Hepatocyte (in vitro differentiated cells): Measurements from ENCODE around the gene ABHD16B. TPM values are rescaled to one million over a fixed set of nuclear protein-coding genes. Genes with fewer than 3 reads are reported as not detected.

ENCODE experiments used
- DNase-seq: peaks from one replicate; pipeline ENCODE4 v3.0.0-alpha.2; 2016; ENCODE audit warnings: low spot score
- H2AFZ ChIP-seq: fragments of 200-600 bp; sonication (generic); 2 replicates; pipeline ENCODE4 v1.6.0; 2016; ENCODE audit warnings: antibody characterized with exemption, mild to moderate bottlenecking
- H3K27ac ChIP-seq: fragments of 200-600 bp; sonication (generic); 2 replicates; pipeline ENCODE4 v1.5.1; 2016; ENCODE audit warnings: mild to moderate bottlenecking
- H3K27me3 ChIP-seq: fragments of 200-600 bp; sonication (generic); 2 replicates; pipeline ENCODE4 v1.6.1; 2016
- H3K36me3 ChIP-seq: fragments of 200-600 bp; sonication (generic); replicated peaks from 2 replicates; pipeline ENCODE4 v1.5.1; 2016; ENCODE audit warnings: low read depth; ENCODE audit not compliant: insufficient read depth
- H3K4me1 ChIP-seq: fragments of 200-600 bp; sonication (generic); 2 replicates; pipeline ENCODE4 v1.5.1; 2016; ENCODE audit warnings: mild to moderate bottlenecking, moderate library complexity; ENCODE audit not compliant: insufficient read depth
- H3K4me2 ChIP-seq: fragments of 200-600 bp; sonication (generic); 2 replicates; pipeline ENCODE4 v1.6.0; 2016
- H3K4me3 ChIP-seq: fragments of 200-600 bp; sonication (generic); 2 replicates; pipeline ENCODE4 v1.5.1; 2016; ENCODE audit warnings: mild to moderate bottlenecking
- H3K79me2 ChIP-seq: fragments of 200-600 bp; sonication (generic); 2 replicates; pipeline ENCODE4 v1.6.0; 2017; ENCODE audit warnings: mild to moderate bottlenecking
- H3K9me2 ChIP-seq: fragments of 200-600 bp; sonication (generic); replicated peaks from 2 replicates; pipeline ENCODE4 v1.6.0; 2017; ENCODE audit warnings: mild to moderate bottlenecking; ENCODE audit not compliant: insufficient read depth
- H3K9me3 ChIP-seq: fragments of 200-600 bp; sonication (generic); 2 replicates; pipeline ENCODE4 v1.5.1; 2016; ENCODE audit warnings: low read depth, mild to moderate bottlenecking
- H4K20me1 ChIP-seq: fragments of 200-600 bp; sonication (generic); 2 replicates; pipeline ENCODE4 v1.6.0; 2016; ENCODE audit warnings: mild to moderate bottlenecking; ENCODE audit not compliant: insufficient read depth, poor library complexity, severe bottlenecking
- EZH2 ChIP-seq: fragments of 200-600 bp; sonication (generic); IDR thresholded peaks from 2 replicates; pipeline ENCODE4 v1.6.1; 2016; ENCODE audit warnings: antibody characterized with exemption, mild to moderate bottlenecking, borderline replicate concordance
- EZH2phosphoT487 ChIP-seq: fragments of 200-600 bp; sonication (generic); IDR thresholded peaks from one replicate; pipeline ENCODE4 v1.6.1; 2018; ENCODE audit warnings: antibody characterized with exemption, mild to moderate bottlenecking, low read depth, moderate library complexity; ENCODE audit not compliant: unreplicated experiment, severe bottlenecking
- WGBS: methylation state at CpG from one replicate; pipeline ENCODE4 v1.1.6; 2016; ENCODE audit warnings: low lambda C conversion rate; ENCODE audit errors: missing lambda C conversion rate; 5-methylcytosine and 5-hydroxymethylcytosine counted together
- polyA plus RNA-seq: library from polyadenylated mRNA; unstranded; fragments of >200 nt; fragmentation: Nextera tagmentation; extraction: Ambion mirVana; gene quantifications from 2 replicates; pipeline ENCODE4 v1.2.1, GENCODE V29; 2016
- small RNA-seq: library from RNA; depleted of rRNA; stranded (forward); fragments of <200 nt; gene quantifications from one replicate; pipeline ENCODE3, GENCODE V24; 2014
- total RNA-seq: library from RNA; depleted of rRNA; stranded (reverse); fragments of >200 nt; gene quantifications from 2 replicates; pipeline ENCODE4 v1.2.3, GENCODE V29; 2014
- TF ChIP-seq, protein P1 (sequence below): fragments of 200-600 bp; sonication (generic); IDR thresholded peaks from 2 replicates; pipeline ENCODE4 v1.5.1; 2016; ENCODE audit warnings: antibody characterized with exemption, mild to moderate bottlenecking; ENCODE audit not compliant: poor library complexity

The ABHD16B gene
- total and polyA plus RNA-seq, 2 experiments from 2014 or later = 0.68 TPM; not detected in 1

DNA sequence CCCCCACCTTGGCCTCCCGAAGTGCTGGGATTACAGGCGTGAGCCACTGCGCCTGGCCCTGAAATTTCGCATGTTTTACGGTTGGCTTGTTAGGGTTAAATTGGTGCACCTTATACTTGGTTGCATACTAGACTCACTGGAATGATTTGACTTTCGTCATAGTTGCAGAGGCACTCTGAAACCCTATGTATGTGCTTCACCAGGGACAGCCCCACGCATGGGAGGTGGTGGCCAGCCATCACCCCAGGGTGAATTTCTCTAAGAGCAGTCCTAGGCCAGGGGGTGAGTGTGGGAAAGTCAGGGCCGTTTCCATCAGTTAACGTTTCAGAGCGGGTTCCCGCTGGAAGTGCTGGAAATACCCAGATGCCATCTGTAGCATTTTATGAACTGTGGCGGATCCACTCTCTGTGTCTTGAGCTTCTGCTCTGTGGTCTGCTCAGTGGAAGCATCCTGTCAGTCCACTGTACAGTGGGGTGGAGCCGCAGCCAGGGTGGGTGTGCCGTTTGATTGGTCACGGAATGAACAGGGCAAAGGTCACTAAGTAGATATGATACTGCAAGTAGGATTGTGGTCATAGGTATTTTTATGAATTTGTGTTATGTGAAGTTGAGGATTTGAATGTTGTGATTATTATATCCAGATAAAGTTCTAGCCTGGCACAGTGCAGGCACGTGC is 46.8 kb downstream of the ABHD16B start:
- Histone ChIP-seq H3K9me2 (no peaks in the 10 kb centered on the region), H3K79me2 (peaks cover 99% of the 10 kb centered on the region), H2AFZ (no peak overlapping the region), H3K9me3 (no peaks in the 10 kb centered on the region), H4K20me1 (peaks cover 93% of the 10 kb centered on the region), H3K4me1 (peaks cover 5% of the 10 kb centered on the region), H3K4me3 (no peak overlapping the region), H3K36me3 (no peaks in the 10 kb centered on the region), H3K4me2 (peak overlapping the region; percentile 32), H3K27ac (peak overlapping the region; percentile 66), H3K27me3 (no peaks in the 10 kb centered on the region)
- TF ChIP-seq EZH2phosphoT487 = no peak
- TF ChIP-seq, protein P1, sequence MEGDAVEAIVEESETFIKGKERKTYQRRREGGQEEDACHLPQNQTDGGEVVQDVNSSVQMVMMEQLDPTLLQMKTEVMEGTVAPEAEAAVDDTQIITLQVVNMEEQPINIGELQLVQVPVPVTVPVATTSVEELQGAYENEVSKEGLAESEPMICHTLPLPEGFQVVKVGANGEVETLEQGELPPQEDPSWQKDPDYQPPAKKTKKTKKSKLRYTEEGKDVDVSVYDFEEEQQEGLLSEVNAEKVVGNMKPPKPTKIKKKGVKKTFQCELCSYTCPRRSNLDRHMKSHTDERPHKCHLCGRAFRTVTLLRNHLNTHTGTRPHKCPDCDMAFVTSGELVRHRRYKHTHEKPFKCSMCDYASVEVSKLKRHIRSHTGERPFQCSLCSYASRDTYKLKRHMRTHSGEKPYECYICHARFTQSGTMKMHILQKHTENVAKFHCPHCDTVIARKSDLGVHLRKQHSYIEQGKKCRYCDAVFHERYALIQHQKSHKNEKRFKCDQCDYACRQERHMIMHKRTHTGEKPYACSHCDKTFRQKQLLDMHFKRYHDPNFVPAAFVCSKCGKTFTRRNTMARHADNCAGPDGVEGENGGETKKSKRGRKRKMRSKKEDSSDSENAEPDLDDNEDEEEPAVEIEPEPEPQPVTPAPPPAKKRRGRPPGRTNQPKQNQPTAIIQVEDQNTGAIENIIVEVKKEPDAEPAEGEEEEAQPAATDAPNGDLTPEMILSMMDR = no peak
- TF ChIP-seq EZH2 = no peak
- WGBS = 86% methylated on average over 16 of the region's 16 CpGs
- peak; percentile 49 for DNase-seq

DNA sequence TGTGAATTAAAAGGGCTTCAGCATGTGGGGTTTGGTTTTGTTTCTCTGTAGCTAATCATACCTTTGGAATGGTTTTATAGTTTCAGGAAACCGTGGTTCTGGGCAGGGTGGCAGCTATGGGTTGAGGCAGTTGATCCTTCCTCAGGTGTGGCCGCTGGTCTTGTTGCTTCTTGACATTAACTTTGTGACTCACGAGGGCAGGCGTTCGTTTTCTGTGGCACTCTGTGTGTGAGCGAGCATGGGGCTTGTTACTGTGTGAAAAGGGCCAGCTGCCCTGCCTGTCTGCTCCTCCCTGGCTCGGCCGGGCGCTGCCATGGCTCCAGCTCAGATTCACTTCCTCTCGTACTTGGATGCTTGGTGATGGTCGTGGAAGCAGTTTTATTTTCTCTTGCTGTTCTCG is 49.9 kb downstream of the ABHD16B start:
- 84% methylated on average over 12 of the region's 12 CpGs for WGBS
- Histone ChIP-seq H3K79me2 (peaks cover 99% of the 10 kb centered on the region), H4K20me1 (peaks cover 74% of the 10 kb centered on the region), H3K4me1 (peaks cover 5% of the 10 kb centered on the region), H3K27ac (no peak overlapping the region), H3K4me3 (no peak overlapping the region), H3K9me2 (no peaks in the 10 kb centered on the region), H3K4me2 (no peak overlapping the region), H3K36me3 (no peaks in the 10 kb centered on the region), H3K27me3 (no peaks in the 10 kb centered on the region), H3K9me3 (no peaks in the 10 kb centered on the region), H2AFZ (no peak overlapping the region)
- DNase-seq = no peak
- TF ChIP-seq, protein P1 = no peak
- no peak for TF ChIP-seq EZH2

Small RNAs within 50 kb of the gene (small RNA-seq; reads per million reads assigned to genes)
- gene RNU1-134P = 0.09 reads per million

Other genes starting within 250 kb of the ABHD16B start
- gene GMEB2, start 234.4 kb upstream of the ABHD16B start, total RNA-seq = 10.0 and 10.7 TPM in 2 replicates
- 8.7 and 10.9 TPM in 2 replicates for gene GMEB2, start 234.4 kb upstream of the ABHD16B start, polyA plus RNA-seq
- 13.2 and 14.4 TPM in 2 replicates for gene STMN3, start 208.1 kb upstream of the ABHD16B start, total RNA-seq
- gene STMN3, start 208.1 kb upstream of the ABHD16B start, polyA plus RNA-seq = 17.3 and 18.2 TPM in 2 replicates
- gene RTEL1, start 203.2 kb upstream of the ABHD16B start, total RNA-seq = 16.9 and 18.2 TPM in 2 replicates
- gene RTEL1, start 203.2 kb upstream of the ABHD16B start, polyA plus RNA-seq = 14.0 and 18.3 TPM in 2 replicates
- 0.97 and 3.3 TPM in 2 replicates for gene TNFRSF6B, start 164.8 kb upstream of the ABHD16B start, total RNA-seq
- 4.2 and 5.1 TPM in 2 replicates for gene TNFRSF6B, start 164.8 kb upstream of the ABHD16B start, polyA plus RNA-seq
- gene ARFRP1, start 153.5 kb upstream of the ABHD16B start, total RNA-seq = 24.0 and 31.5 TPM in 2 replicates
- gene ARFRP1, start 153.5 kb upstream of the ABHD16B start, polyA plus RNA-seq = 38.0 and 50.0 TPM in 2 replicates
- 18.6 and 21.5 TPM in 2 replicates for gene ZGPAT, start 153.5 kb upstream of the ABHD16B start, total RNA-seq
- 41.7 and 48.7 TPM in 2 replicates for gene ZGPAT, start 153.5 kb upstream of the ABHD16B start, polyA plus RNA-seq
- 6.6 and 11.7 TPM in 2 replicates for gene LIME1, start 124.8 kb upstream of the ABHD16B start, total RNA-seq
- gene LIME1, start 124.8 kb upstream of the ABHD16B start, polyA plus RNA-seq = 20.2 and 20.7 TPM in 2 replicates
- gene SLC2A4RG, start 121.7 kb upstream of the ABHD16B start, total RNA-seq = 43.9 and 59.4 TPM in 2 replicates
- gene SLC2A4RG, start 121.7 kb upstream of the ABHD16B start, polyA plus RNA-seq = 50.4 and 53.6 TPM in 2 replicates
- gene ZBTB46, start 30.2 kb upstream of the ABHD16B start, total RNA-seq = 4.0 and 5.2 TPM in 2 replicates
- gene ZBTB46, start 30.2 kb upstream of the ABHD16B start, polyA plus RNA-seq = 2.0 and 3.2 TPM in 2 replicates
- 83.2 and 86.2 TPM in 2 replicates for gene TPD52L2, start 3.8 kb downstream of the ABHD16B start, total RNA-seq
- 93.8 and 98.1 TPM in 2 replicates for gene TPD52L2, start 3.8 kb downstream of the ABHD16B start, polyA plus RNA-seq
- 34.0 and 39.6 TPM in 2 replicates for gene DNAJC5, start 33.6 kb downstream of the ABHD16B start, total RNA-seq
- 6.6 and 10.2 TPM in 2 replicates for gene DNAJC5, start 33.6 kb downstream of the ABHD16B start, polyA plus RNA-seq
- gene UCKL1, start 94.9 kb downstream of the ABHD16B start, total RNA-seq = 18.5 and 20.0 TPM in 2 replicates
- gene UCKL1, start 94.9 kb downstream of the ABHD16B start, polyA plus RNA-seq = 52.2 and 62.9 TPM in 2 replicates
- gene ZNF512B, start 108.4 kb downstream of the ABHD16B start, total RNA-seq = 11.5 and 13.5 TPM in 2 replicates
- 10.1 and 12.4 TPM in 2 replicates for gene ZNF512B, start 108.4 kb downstream of the ABHD16B start, polyA plus RNA-seq
- 1.1 and 1.6 TPM in 2 replicates for gene SAMD10, start 118.1 kb downstream of the ABHD16B start, total RNA-seq
- gene SAMD10, start 118.1 kb downstream of the ABHD16B start, polyA plus RNA-seq = 11.0 and 11.7 TPM in 2 replicates
- gene PRPF6, start 119.6 kb downstream of the ABHD16B start, total RNA-seq = 35.6 and 41.3 TPM in 2 replicates
- 37.3 and 43.1 TPM in 2 replicates for gene PRPF6, start 119.6 kb downstream of the ABHD16B start, polyA plus RNA-seq
- 0.57 and 0.72 TPM in 2 replicates for gene C20orf204, start 174.7 kb downstream of the ABHD16B start, total RNA-seq
- gene C20orf204, start 174.7 kb downstream of the ABHD16B start, polyA plus RNA-seq = 0.85 and 1.7 TPM in 2 replicates
- gene SOX18, start 188.1 kb downstream of the ABHD16B start, total RNA-seq = not detected in 2 replicates
- 1.9 and 2.0 TPM in 2 replicates for gene SOX18, start 188.1 kb downstream of the ABHD16B start, polyA plus RNA-seq
- 23.8 and 26.0 TPM in 2 replicates for gene TCEA2, start 201.7 kb downstream of the ABHD16B start, total RNA-seq
- 74.2 and 80.0 TPM in 2 replicates for gene TCEA2, start 201.7 kb downstream of the ABHD16B start, polyA plus RNA-seq
- gene RGS19, start 218.0 kb downstream of the ABHD16B start, total RNA-seq = 8.1 and 8.8 TPM in 2 replicates
- gene RGS19, start 218.0 kb downstream of the ABHD16B start, polyA plus RNA-seq = 10.9 and 13.5 TPM in 2 replicates
- gene OPRL1, start 218.6 kb downstream of the ABHD16B start, total RNA-seq = 1.1 and 1.5 TPM in 2 replicates
- gene OPRL1, start 218.6 kb downstream of the ABHD16B start, polyA plus RNA-seq = 0.50 and 0.90 TPM in 2 replicates
- not detected in 2 replicates for gene LKAAEAR1, start 222.9 kb downstream of the ABHD16B start, total RNA-seq
- gene LKAAEAR1, start 222.9 kb downstream of the ABHD16B start, polyA plus RNA-seq = 0.91 and 1.2 TPM in 2 replicates
- not detected in 2 replicates for gene NPBWR2, start 246.1 kb downstream of the ABHD16B start, total RNA-seq
- not detected in 2 replicates for gene NPBWR2, start 246.1 kb downstream of the ABHD16B start, polyA plus RNA-seq